GM10266 (cell line): ENCODE data around the gene SLC23A2.
"Not testable (repeated sequence)": the region's sequence is repeated elsewhere in the genome, so short reads cannot be mapped to it uniquely, and the experiment has no call there.

ENCODE experiments used
- DNase-seq: peaks from one replicate; pipeline ENCODE4 v3.0.0; 2012; ENCODE audit errors: extremely low spot score
- CTCF ChIP-seq: IDR thresholded peaks from 2 replicates; pipeline ENCODE4 v1.5.1; 2012; ENCODE audit warnings: mild to moderate bottlenecking, low read depth; ENCODE audit not compliant: control insufficient read depth, insufficient read depth; ENCODE audit errors: missing control alignments

Gene SLC23A2

GRCh38 chr20:4855097-4855496 is 146.2 kb downstream of the SLC23A2 start:
- TF ChIP-seq CTCF = no peak
- DNase-seq = no peak

GRCh38 chr20:4854561-4854901 is 146.8 kb downstream of the SLC23A2 start:
- DNase-seq = no peak
- no peak for TF ChIP-seq CTCF

GRCh38 chr20:4853757-4854560 is 147.4 kb downstream of the SLC23A2 start:
- no peak for TF ChIP-seq CTCF
- no peak for DNase-seq

- no peak for DNase-seq
- no peak for TF ChIP-seq CTCF
Observed at GRCh38 chr20:4853004-4853403, 148.3 kb downstream of the SLC23A2 start.

- no peak for DNase-seq
- TF ChIP-seq CTCF = no peak
Observed at GRCh38 chr20:4850960-4851359, 150.3 kb downstream of the SLC23A2 start.

- not testable (repeated sequence) for DNase-seq
Observed at GRCh38 chr20:4848829-4849228, 152.5 kb downstream of the SLC23A2 start.

- TF ChIP-seq CTCF = no peak
- no peak for DNase-seq
Observed at GRCh38 chr20:4848041-4848440, 153.3 kb downstream of the SLC23A2 start.

GRCh38 chr20:4846821-4847220 is 154.5 kb downstream of the SLC23A2 start:
- no peak for TF ChIP-seq CTCF
- no peak for DNase-seq
